A549 (cell line): ENCODE measurements around the gene VEZT.

Experiments used
- BHLHE40 ChIP-seq: IDR thresholded peaks from 2 replicates; pipeline ENCODE4 v1.6.1; 2012; ENCODE audit warnings: low read depth, low read length, inconsistent platforms
- CBX2 ChIP-seq: fragments of 200-600 bp; sonication (generic); IDR thresholded peaks from 2 replicates; pipeline ENCODE4 v1.6.1; 2016; ENCODE audit warnings: low read depth, mild to moderate bottlenecking, borderline replicate concordance
- CTCF ChIP-seq: fragments of >200 bp; sonication (Bioruptor Twin); formaldehyde crosslinking; IDR thresholded peaks from 3 replicates; pipeline ENCODE4 v1.5.1; 2016
- E2F6 ChIP-seq: IDR thresholded peaks from 2 replicates; pipeline ENCODE4 v1.6.1; 2012; ENCODE audit warnings: low read depth, borderline replicate concordance
- HDAC2 ChIP-seq: fragments of 200-600 bp; sonication (generic); IDR thresholded peaks from 2 replicates; pipeline ENCODE4 v1.6.1; 2016
- JUNB ChIP-seq: fragments of >200 bp; sonication (Bioruptor Twin); formaldehyde crosslinking; IDR thresholded peaks from 2 replicates; pipeline ENCODE4 v1.6.1; 2016
- MAX ChIP-seq: IDR thresholded peaks from 2 replicates; pipeline ENCODE4 v1.6.1; 2012
- POLR2A ChIP-seq: IDR thresholded peaks from 2 replicates; pipeline ENCODE4 v1.6.1; 2012; ENCODE audit warnings: mild to moderate bottlenecking, low read length
- TP53 ChIP-seq: fragments of 250-450 bp; sonication (Bioruptor Pico); IDR thresholded peaks from 2 replicates; pipeline ENCODE4 v1.5.0; 2021; ENCODE audit warnings: mild to moderate bottlenecking, moderate library complexity
- USF2 ChIP-seq: fragments of 450-650 bp; IDR thresholded peaks from 2 replicates; pipeline ENCODE4 v1.6.1; 2014; ENCODE audit warnings: antibody characterized with exemption
- ZNF302 ChIP-seq: fragments of 250-450 bp; sonication (Bioruptor Pico); IDR thresholded peaks from 2 replicates; pipeline ENCODE4 v1.9.0; 2021; ENCODE audit warnings: inconsistent platforms, mild to moderate bottlenecking, moderate library complexity

GRCh38 chr12:95271465-95271864, 53.9 kb downstream of the VEZT start:
- TF ChIP-seq POLR2A: no peak
- TF ChIP-seq CTCF: no peak
- TF ChIP-seq JUNB: no peak
- no peak for TF ChIP-seq MAX
- no peak for TF ChIP-seq E2F6
- no peak for TF ChIP-seq TP53
- no peak for TF ChIP-seq CBX2
- no peak for TF ChIP-seq HDAC2
- TF ChIP-seq USF2: no peak
- no peak for TF ChIP-seq ZNF302 (CRISPR knock-in tag)
- TF ChIP-seq BHLHE40: no peak
